Heart left ventricle (tissue), 16 donors: ENCODE measurements around the gene UBN1. TPM values are rescaled to one million over a fixed set of nuclear protein-coding genes. Genes with fewer than 3 reads are reported as not detected.

ENCODE experiments used
- ATAC-seq, 4 donors: fragments of 200-7000 bp; cut with Tn5 transposase; one replicate each; pipeline ENCODE4 v1.9.1; 2020 to 2022; ENCODE audit warnings: moderate library complexity in 4 of 4, mild to moderate bottlenecking in 3 of 4, moderate number of reproducible peaks in 1 of 4
- DNase-seq, 5 donors: peaks; one replicate each; pipeline ENCODE4 v3.0.0-alpha.2; 2020
- H3K27ac ChIP-seq, 12 donors: fragments of 200-600 bp; sonication (generic) in 4 of 12; one replicate each; pipeline versions ENCODE4 v1.5.0 to v1.8.0; 2016 to 2022; ENCODE audit warnings: mild to moderate bottlenecking in 2 of 12
- H3K27me3 ChIP-seq, 9 donors: fragments of 200-600 bp; sonication (generic) in 2 of 9; one replicate each; pipeline versions ENCODE4 v1.5.1 to v1.8.0; 2016 to 2022; ENCODE audit warnings: mild to moderate bottlenecking in 3 of 9
- H3K36me3 ChIP-seq, 9 donors: fragments of 200-600 bp; sonication (generic) in 2 of 9; one replicate each; pipeline versions ENCODE4 v1.5.0 to v1.8.0; 2018 to 2022; ENCODE audit warnings: mild to moderate bottlenecking in 2 of 9
- H3K4me1 ChIP-seq, 12 donors: fragments of 200-600 bp; sonication (generic) in 4 of 12; one replicate each; pipeline versions ENCODE4 v1.5.0 to v1.8.0; 2016 to 2022; ENCODE audit warnings: mild to moderate bottlenecking in 3 of 12
- H3K4me3 ChIP-seq, 12 donors: fragments of 200-600 bp; sonication (generic) in 4 of 12; one replicate each; pipeline versions ENCODE4 v1.5.0 to v1.8.0; 2017 to 2022; ENCODE audit warnings: mild to moderate bottlenecking in 9 of 12, moderate library complexity in 4 of 12
- H3K9me3 ChIP-seq, 12 donors: fragments of 200-600 bp; sonication (generic) in 4 of 12; one replicate each; pipeline versions ENCODE4 v1.5.0 to v1.8.0; 2016 to 2022; ENCODE audit warnings: mild to moderate bottlenecking in 1 of 12
- POLR2A ChIP-seq, 2 donors: fragments of 450-650 bp; IDR thresholded peaks; one replicate each; pipeline ENCODE4 v1.6.1; 2017; ENCODE audit warnings: antibody characterized with exemption in 2 of 2, mild to moderate bottlenecking in 2 of 2, moderate library complexity in 2 of 2
- WGBS, 4 donors: extraction: QIAGEN DNeasy Blood & Tissue Kit in 2 of 4; methylation state at CpG; one replicate each; pipeline versions ENCODE4 v1.1.5 to v1.1.7; 2013 to 2018; 5-methylcytosine and 5-hydroxymethylcytosine counted together
- intact Hi-C, 10 donors: fragments of 100-400 bp; cut with DNase I; formaldehyde crosslinking; loops; one replicate each; pipeline versions ENCODE4 v1.11.1 to v1.14.2; 2022
- polyA plus RNA-seq, 2 donors: library from polyadenylated mRNA; stranded (reverse); fragments of 200-250 nt; gene quantifications; one replicate each; pipeline ENCODE4 v1.2.3, GENCODE V29; 2013
- total RNA-seq, 9 donors: library from RNA; depleted of rRNA in 2 of 9; stranded (reverse); fragments of >200 nt in 2 of 9; fragmentation: NEBNext Ultra II Directional in 3 of 9; extraction: Animal tissue kit (Norgen Biotek cat#: 25700) in 3 of 9; gene quantifications; one replicate each; pipeline versions ENCODE4 v1.1.0 to v1.2.4, GENCODE V29; 2016 to 2023
- TF ChIP-seq, protein P1 (sequence below), 12 donors: fragments of 200-600 bp; sonication (generic) in 4 of 12; IDR thresholded peaks; one replicate each; pipeline versions ENCODE4 v1.5.0 to v1.8.0; 2018 to 2022; ENCODE audit warnings: antibody characterized with exemption in 12 of 12, mild to moderate bottlenecking in 5 of 12
- donor health status: ischemic (EF 13 %, LVEDD 7.1; RV severe dilation, severe dysfunction).
- donor health status: healthy with polysubstance abuse.
- donor health status: DM: no; HTN: yes; CAD: no.
- donor health status: DM: no; HTN: no; CAD: no.
- donor health status: ischemic (EF 25% LVEDD 6.9; RV normal size, moderate dysfunction).
- donor health status: ischemic (EF 25% LVEDD 5.7; RV mildly dilated, moderate dysfunction).
- donor health status: healthy.
- donor health status: DM: yes; HTN: yes; CAD: no.
- donor health status: ischemic (EF 35%, LVEDD 5.7; RV mildly dilated, moderate dysfunction).
- donor health status: nonischemic (EF 11% LVEDD 7.7; RV severe dilation, severe dysfunction).
- donor health status: DM: yes; HTN: yes; CAD: no.
- donor health status: PGD.
- donor health status: ischemic (EF 29% LVEDD 5.4; RV normal size, mild dysfunction).
- donor health status: nonischemic (EF 23%, LVEDD 6.1; RV moderate dilation, normal function).

The UBN1 gene
- total and polyA plus RNA-seq, 11 donors: 20.3 to 77.9 (median 32.7) TPM

DNA sequence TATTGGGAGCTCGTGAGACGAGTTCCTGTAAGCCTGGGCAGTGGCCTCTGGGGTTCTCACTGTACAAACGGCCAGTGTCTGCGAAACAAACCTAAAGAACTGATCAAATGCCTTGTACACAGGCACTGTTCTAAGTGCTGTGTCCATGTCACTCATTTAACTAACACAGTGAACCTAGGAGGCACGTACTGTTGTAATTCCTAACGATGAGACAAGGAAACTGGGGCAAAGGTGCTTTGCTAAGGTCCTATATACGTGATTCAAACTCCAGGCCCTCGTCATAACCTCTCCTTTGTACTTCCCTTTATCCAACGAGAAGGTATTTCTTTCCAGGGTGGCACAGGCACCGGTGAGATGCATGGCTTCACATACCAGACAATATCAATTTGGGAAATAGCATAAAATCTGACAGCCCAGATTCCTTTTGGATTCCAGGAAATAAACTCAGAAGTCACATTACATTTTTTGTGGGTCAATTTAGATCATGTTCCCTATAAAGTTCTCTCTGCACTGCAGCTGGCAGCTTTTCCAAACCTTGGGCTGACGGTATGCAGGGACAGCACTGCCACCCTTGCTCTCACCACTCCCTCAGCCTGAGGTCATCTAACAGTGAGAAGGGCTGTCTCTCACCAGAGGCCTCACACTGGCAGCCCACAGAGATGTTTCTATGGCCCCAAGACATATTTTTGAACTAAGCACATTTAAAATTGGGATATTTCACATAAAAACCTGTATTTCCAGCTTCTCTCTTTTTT, 18.5 kb upstream of the UBN1 start:
- Histone ChIP-seq H3K27me3 (no peaks in the 10 kb centered on the region), H3K27ac (peak overlapping the region; percentile 32 to 94 (median 84)), H3K9me3 (no peaks in the 10 kb centered on the region), H3K4me1 (peaks cover 0 to 85% (median 31%) of the 10 kb centered on the region in 12 donors), H3K4me3 (no peak overlapping the region), H3K36me3 (peaks cover 7 to 100% (median 94%) of the 10 kb centered on the region in 9 donors)
- DNase-seq (peak in 4 of 5 donors; percentile 58 to 79 (median 68)), ATAC-seq (peak; percentile 62 to 80 (median 66))
- intact Hi-C loops: no loop called here
- WGBS, 4 donors: 55 to 65% (median 58%) methylated on average over 11 of the region's 11 CpGs
- TF ChIP-seq, protein P1, sequence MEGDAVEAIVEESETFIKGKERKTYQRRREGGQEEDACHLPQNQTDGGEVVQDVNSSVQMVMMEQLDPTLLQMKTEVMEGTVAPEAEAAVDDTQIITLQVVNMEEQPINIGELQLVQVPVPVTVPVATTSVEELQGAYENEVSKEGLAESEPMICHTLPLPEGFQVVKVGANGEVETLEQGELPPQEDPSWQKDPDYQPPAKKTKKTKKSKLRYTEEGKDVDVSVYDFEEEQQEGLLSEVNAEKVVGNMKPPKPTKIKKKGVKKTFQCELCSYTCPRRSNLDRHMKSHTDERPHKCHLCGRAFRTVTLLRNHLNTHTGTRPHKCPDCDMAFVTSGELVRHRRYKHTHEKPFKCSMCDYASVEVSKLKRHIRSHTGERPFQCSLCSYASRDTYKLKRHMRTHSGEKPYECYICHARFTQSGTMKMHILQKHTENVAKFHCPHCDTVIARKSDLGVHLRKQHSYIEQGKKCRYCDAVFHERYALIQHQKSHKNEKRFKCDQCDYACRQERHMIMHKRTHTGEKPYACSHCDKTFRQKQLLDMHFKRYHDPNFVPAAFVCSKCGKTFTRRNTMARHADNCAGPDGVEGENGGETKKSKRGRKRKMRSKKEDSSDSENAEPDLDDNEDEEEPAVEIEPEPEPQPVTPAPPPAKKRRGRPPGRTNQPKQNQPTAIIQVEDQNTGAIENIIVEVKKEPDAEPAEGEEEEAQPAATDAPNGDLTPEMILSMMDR (IDR thresholded peaks at IDR 0.05): no peak
- no peak for TF ChIP-seq POLR2A (IDR thresholded peaks at IDR 0.05)

DNA sequence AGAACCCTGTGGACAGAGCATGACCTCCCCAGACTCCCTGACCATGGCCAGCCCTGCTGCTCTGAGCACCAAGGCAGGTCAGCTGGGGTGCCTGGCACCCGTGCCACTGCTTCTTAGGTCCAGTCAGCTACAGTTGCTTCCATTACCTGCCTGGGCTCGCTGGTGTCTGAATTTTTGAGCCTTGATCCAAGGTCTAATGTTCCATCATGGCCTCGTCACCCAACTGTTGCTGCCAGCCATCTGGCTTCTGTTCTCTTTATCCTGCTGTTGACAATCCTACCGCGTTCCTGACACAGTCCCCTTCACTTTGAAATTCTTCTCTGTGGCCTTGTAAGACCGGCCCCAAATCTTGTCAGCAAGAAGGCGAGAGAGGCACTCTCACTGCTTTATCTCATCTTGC, 16.9 kb upstream of the UBN1 start:
- DNase-seq (peak in 4 of 5 donors; percentile 27 to 67 (median 43)), ATAC-seq (peak in 3 of 4 donors; percentile 30 to 58 (median 47))
- peaks cover 7 to 99% (median 93%) of the 10 kb centered on the region in 9 donors for H3K36me3 ChIP-seq
- H3K4me3 ChIP-seq: no peak overlapping the region
- no peaks in the 10 kb centered on the region for H3K27me3 ChIP-seq
- 28 to 46% (median 37%) methylated on average over 7 of the region's 7 CpGs for WGBS, 4 donors
- intact Hi-C loops: loop anchor here in 1 of 10 donors (2.0 kb wide), 1 partner anchor 16 kb away; the partner anchor contains the start of genes GLYR1 and UBN1
- peaks cover 0 to 71% (median 27%) of the 10 kb centered on the region in 12 donors for H3K4me1 ChIP-seq
- TF ChIP-seq, protein P1 (IDR thresholded peaks at IDR 0.05): no peak
- TF ChIP-seq POLR2A (IDR thresholded peaks at IDR 0.05): no peak
- no peaks in the 10 kb centered on the region for H3K9me3 ChIP-seq
- H3K27ac ChIP-seq: peak overlapping the region; percentile 6 to 94 (median 84)

DNA sequence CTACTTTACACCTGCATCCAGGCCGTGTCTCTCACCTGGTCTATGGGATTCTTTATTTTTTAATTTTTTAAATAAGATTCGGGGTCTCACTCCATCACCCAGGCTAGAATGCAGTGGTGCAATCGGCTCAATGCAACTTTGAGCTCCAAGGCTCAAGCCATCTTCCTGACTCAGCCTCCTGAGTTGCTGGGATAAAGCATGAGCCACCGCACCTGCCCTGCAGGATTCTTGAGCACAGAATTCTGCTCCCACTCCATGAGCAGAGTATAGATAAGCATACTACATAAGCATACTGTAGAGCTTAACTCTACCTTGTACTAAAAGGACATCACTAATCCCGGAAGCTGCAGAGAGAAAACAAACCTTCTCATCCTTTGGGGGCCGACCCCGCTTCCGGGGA, 15.7 kb upstream of the UBN1 start:
- WGBS, 4 donors: 95 to 97% (median 95%) methylated on average over 8 of the region's 8 CpGs
- H3K4me3 ChIP-seq: no peak overlapping the region
- peaks cover 0 to 59% (median 22%) of the 10 kb centered on the region in 12 donors for H3K4me1 ChIP-seq
- ATAC-seq (no peak), DNase-seq (no peak)
- no peaks in the 10 kb centered on the region for H3K9me3 ChIP-seq
- intact Hi-C loops: loop anchor here in 1 of 10 donors (2.0 kb wide), 1 partner anchor 15 kb away; the partner anchor contains the start of genes GLYR1 and UBN1
- H3K27ac ChIP-seq: peak overlapping the region in 7 of 12 donors; percentile 18 to 94 (median 88)
- H3K36me3 ChIP-seq: peaks cover 7 to 99% (median 91%) of the 10 kb centered on the region in 9 donors
- TF ChIP-seq POLR2A (IDR thresholded peaks at IDR 0.05): no peak
- TF ChIP-seq, protein P1 (IDR thresholded peaks at IDR 0.05): no peak
- no peaks in the 10 kb centered on the region for H3K27me3 ChIP-seq

DNA sequence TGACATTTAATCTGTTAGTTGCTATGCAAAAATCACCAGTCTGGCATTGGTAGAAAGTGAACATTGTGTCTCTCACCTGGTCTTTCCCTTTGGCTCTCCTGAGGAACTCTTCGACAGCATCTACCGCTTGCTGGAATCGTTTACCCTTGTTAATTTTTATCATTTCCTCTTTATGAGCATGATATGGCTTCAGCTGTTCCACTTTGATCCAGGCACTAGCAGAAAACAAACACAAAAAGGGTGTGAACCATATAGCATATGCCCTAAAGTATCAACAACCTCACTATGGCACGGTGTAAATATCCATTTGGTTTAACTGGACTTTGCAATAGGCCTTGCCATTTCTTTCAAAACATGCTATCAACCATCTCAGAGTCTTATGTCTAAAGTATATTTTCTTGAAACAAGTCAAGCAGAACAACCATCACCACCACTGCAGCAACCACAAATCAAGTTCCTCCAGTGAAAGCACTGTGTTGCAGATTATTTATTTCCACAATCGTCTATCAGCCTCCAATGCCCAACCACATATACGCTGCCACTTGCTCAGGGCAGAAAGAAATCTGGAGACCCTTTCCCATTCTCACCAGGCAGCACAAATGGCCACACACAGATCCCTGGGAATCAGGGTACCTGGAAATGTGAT, 14.5 kb upstream of the UBN1 start:
- TF ChIP-seq, protein P1 (IDR thresholded peaks at IDR 0.05): no peak
- no peak for TF ChIP-seq POLR2A (IDR thresholded peaks at IDR 0.05)
- peaks cover 0 to 56% (median 20%) of the 10 kb centered on the region in 12 donors for H3K4me1 ChIP-seq
- H3K9me3 ChIP-seq: no peaks in the 10 kb centered on the region
- peak overlapping the region in 2 of 12 donors; percentile 6 to 34 for H3K27ac ChIP-seq
- no peak for ATAC-seq
- WGBS, 4 donors: 78 to 82% (median 80%) methylated on average over 6 of the region's 6 CpGs
- no peak overlapping the region for H3K4me3 ChIP-seq
- intact Hi-C loops: no loop called here
- no peaks in the 10 kb centered on the region for H3K27me3 ChIP-seq
- DNase-seq: no peak
- peaks cover 7 to 99% (median 91%) of the 10 kb centered on the region in 9 donors for H3K36me3 ChIP-seq
